IMR-90 (cell line): ENCODE results near the gene OR7G3. TPM values are rescaled to one million over a fixed set of nuclear protein-coding genes. Genes with fewer than 3 reads are reported as not detected.
A peak's percentile ranks its signal among the peaks of the same experiment; 100 is the strongest.

ENCODE experiments used
- ATAC-seq: fragments of 200-7000 bp; cut with Tn5 transposase; 2 replicates; pipeline ENCODE4 v1.9.1; 2020; ENCODE audit warnings: low read depth, mild to moderate bottlenecking, moderate library complexity
- BruUV-seq: library from RNA; stranded (reverse); fragments of 400-500 nt; replicated peaks from 2 replicates; lab custom pipeline; 2021; lab: Mats Ljungman, UMichigan
- CTCF ChIA-PET: fragments of 300-600 bp; formaldehyde crosslinking; extraction: SDS; loops from one replicate; lab custom pipeline; 2021; ENCODE audit warnings: antibody characterized with exemption; lab: Yijun Ruan, JAX
- POLR2A ChIA-PET: fragments of 300-600 bp; sonication (Branson Sonifier 250); formaldehyde crosslinking; loops from one replicate; lab custom pipeline; 2022; ENCODE audit warnings: antibody characterized with exemption; ENCODE audit not compliant: unreplicated experiment; lab: Charles Lee
- DNase-seq: peaks from one replicate; pipeline ENCODE4 v3.0.0; 2013
- H2AFZ ChIP-seq: replicated peaks from 2 replicates; pipeline ENCODE3; 2013; ENCODE audit warnings: low read length, mild to moderate bottlenecking; ENCODE audit not compliant: poor library complexity
- H2AK5ac ChIP-seq: 2 replicates; pipeline ENCODE4 v1.6.1; 2013; ENCODE audit warnings: low read depth, low read length, inconsistent platforms
- H2AK9ac ChIP-seq: replicated peaks from 2 replicates; pipeline ENCODE3; 2013; ENCODE audit warnings: mild to moderate bottlenecking, low read depth, low read length, moderate library complexity; ENCODE audit not compliant: poor library complexity
- H2BK120ac ChIP-seq: 2 replicates; pipeline ENCODE4 v1.6.1; 2013; ENCODE audit warnings: low read depth, low read length, inconsistent platforms
- H2BK15ac ChIP-seq: 3 replicates; pipeline ENCODE4 v1.6.1; 2013; ENCODE audit warnings: low read depth, low read length, inconsistent platforms
- H2BK20ac ChIP-seq: 2 replicates; pipeline ENCODE4 v1.6.1; 2013; ENCODE audit warnings: low read depth, mild to moderate bottlenecking, inconsistent platforms, low read length, moderate library complexity
- H2BK5ac ChIP-seq: 2 replicates; pipeline ENCODE4 v1.6.1; 2013; ENCODE audit warnings: mild to moderate bottlenecking, low read depth, low read length, inconsistent platforms; ENCODE audit not compliant: poor library complexity, severe bottlenecking
- H3K14ac ChIP-seq: replicated peaks from 2 replicates; pipeline ENCODE4 v1.6.1; 2013; ENCODE audit warnings: low read depth, low read length, inconsistent platforms
- H3K18ac ChIP-seq: 2 replicates; pipeline ENCODE4 v1.6.1; 2013; ENCODE audit warnings: low read depth, low read length, control low read depth
- H3K23ac ChIP-seq: 2 replicates; pipeline ENCODE4 v1.6.1; 2013; ENCODE audit warnings: low read depth, low read length, inconsistent platforms
- H3K27ac ChIP-seq: 2 replicates; pipeline ENCODE4 v1.5.1; 2013; ENCODE audit warnings: mild to moderate bottlenecking, control low read depth, low read length; ENCODE audit not compliant: insufficient read depth
- H3K27me3 ChIP-seq: 2 replicates; pipeline ENCODE4 v1.6.1; 2013; ENCODE audit warnings: low read length; ENCODE audit not compliant: control insufficient read depth, insufficient read depth
- H3K36me3 ChIP-seq: 2 replicates; pipeline ENCODE4 v1.6.1; 2013; ENCODE audit warnings: low read length, mixed read lengths; ENCODE audit not compliant: control insufficient read depth, insufficient read depth
- H3K4ac ChIP-seq: 2 replicates; pipeline ENCODE4 v1.6.1; 2013; ENCODE audit warnings: low read depth, low read length, inconsistent platforms
- H3K4me1 ChIP-seq: 2 replicates; pipeline ENCODE4 v1.6.1; 2013; ENCODE audit warnings: low read length, mixed read lengths; ENCODE audit not compliant: control insufficient read depth, insufficient read depth
- H3K4me2 ChIP-seq: 2 replicates; pipeline ENCODE4 v1.6.1; 2013; ENCODE audit warnings: low read depth, mild to moderate bottlenecking, control low read depth, low read length, moderate library complexity
- H3K4me3 ChIP-seq: 2 replicates; pipeline ENCODE4 v1.5.1; 2013; ENCODE audit warnings: low read depth, mild to moderate bottlenecking, control low read depth, low read length, moderate library complexity; ENCODE audit not compliant: insufficient read depth
- H3K56ac ChIP-seq: 2 replicates; pipeline ENCODE4 v1.6.1; 2013; ENCODE audit warnings: low read length, inconsistent platforms; ENCODE audit not compliant: insufficient read depth; ENCODE audit errors: extremely low read depth
- H3K79me1 ChIP-seq, 2 experiments: 2 replicates each; pipeline ENCODE4 v1.6.1; 2013; ENCODE audit warnings: low read length in 2 of 2, inconsistent platforms in 1 of 2, low read depth in 1 of 2
- H3K9ac ChIP-seq: 2 replicates; pipeline ENCODE4 v1.6.1; 2013; ENCODE audit warnings: low read depth, low read length, control low read depth
- H3K9me1 ChIP-seq: 2 replicates; pipeline ENCODE4 v1.6.1; 2013; ENCODE audit warnings: low read length, inconsistent platforms; ENCODE audit not compliant: insufficient read depth
- H3K9me3 ChIP-seq: 2 replicates; pipeline ENCODE4 v1.6.1; 2013; ENCODE audit warnings: low read length; ENCODE audit not compliant: control insufficient read depth, insufficient read depth
- H4K20me1 ChIP-seq: 2 replicates; pipeline ENCODE4 v1.6.1; 2013; ENCODE audit warnings: low read length, inconsistent platforms; ENCODE audit not compliant: insufficient read depth
- H4K5ac ChIP-seq: 2 replicates; pipeline ENCODE4 v1.6.1; 2013; ENCODE audit warnings: mild to moderate bottlenecking, low read depth, low read length, control low read depth
- H4K8ac ChIP-seq, 2 experiments: 2 replicates each; pipeline ENCODE4 v1.6.1; 2013; ENCODE audit warnings: low read depth in 2 of 2, low read length in 2 of 2, control low read depth in 1 of 2, inconsistent platforms in 1 of 2
- H4K91ac ChIP-seq: 2 replicates; pipeline ENCODE4 v1.6.1; 2013; ENCODE audit warnings: low read depth, low read length, inconsistent platforms; ENCODE audit not compliant: insufficient read depth
- CEBPB ChIP-seq: IDR thresholded peaks from 2 replicates; pipeline ENCODE4 v1.6.1; 2012; ENCODE audit warnings: low read depth, low read length, improper control_type of control experiment
- CTCF ChIP-seq: conservative IDR thresholded peaks from 2 replicates; pipeline ENCODE4 v1.5.1; 2012; ENCODE audit warnings: mild to moderate bottlenecking, low read depth, low read length, improper control_type of control experiment
- MAFK ChIP-seq: IDR thresholded peaks from 2 replicates; pipeline ENCODE4 v1.6.1; 2012; ENCODE audit warnings: low read depth, low read length, improper control_type of control experiment
- MAZ ChIP-seq: IDR thresholded peaks from 2 replicates; pipeline ENCODE4 v1.6.1; 2012; ENCODE audit warnings: low read depth, mild to moderate bottlenecking, low read length, improper control_type of control experiment, moderate library complexity, borderline replicate concordance
- POLR2A ChIP-seq: IDR thresholded peaks from 2 replicates; pipeline ENCODE4 v1.6.1; 2012; ENCODE audit warnings: mild to moderate bottlenecking, low read depth, low read length
- RAD21 ChIP-seq: IDR thresholded peaks from 2 replicates; pipeline ENCODE4 v1.6.1; 2012; ENCODE audit warnings: low read length, improper control_type of control experiment
- RFX5 ChIP-seq: IDR thresholded peaks from 2 replicates; pipeline ENCODE4 v1.8.0; 2012; ENCODE audit warnings: low read depth, mild to moderate bottlenecking, low read length, moderate library complexity
- SMC3 ChIP-seq: fragments of 150-350 bp; IDR thresholded peaks from 2 replicates; pipeline ENCODE4 v1.6.1; 2016; ENCODE audit warnings: low read depth, mild to moderate bottlenecking, antibody characterized with exemption, low read length, moderate library complexity
- USF2 ChIP-seq: fragments of 150-350 bp; IDR thresholded peaks from 2 replicates; pipeline ENCODE4 v1.6.1; 2017; ENCODE audit warnings: mild to moderate bottlenecking, antibody characterized with exemption, low read length, low read depth
- WGBS, 2 experiments: methylation state at CpG; one replicate each; pipeline versions ENCODE4 v1.1.5 to v1.1.7; 2013; ENCODE audit warnings: missing lambda C conversion rate in 2 of 2; ENCODE audit not compliant: insufficient read length in 1 of 2; ENCODE audit errors: extremely low coverage in 2 of 2; 5-methylcytosine and 5-hydroxymethylcytosine counted together
- dilution Hi-C: fragments of 300-500 bp; cut with HindIII; formaldehyde crosslinking; loops from one replicate; pipeline ENCODE4 v1.14.3; 2018; ENCODE audit warnings: low sequenced_read_pairs; ENCODE audit not compliant: unreplicated experiment
- in situ Hi-C: fragments of 300-500 bp; cut with MboI; formaldehyde crosslinking; loops from 3 replicates; pipeline ENCODE4 v1.14.3; 2019; ENCODE audit warnings: low sequenced_read_pairs, inconsistent platforms, mixed read lengths
- intact Hi-C: fragments of 100-400 bp; cut with micrococcal nuclease; formaldehyde crosslinking; loops from 2 replicates; pipeline ENCODE4 v1.10.0; 2022
- polyA plus RNA-seq, 3 experiments: library from polyadenylated mRNA; depleted of rRNA; stranded (reverse); fragments of >200 nt; gene quantifications; 2 replicates each; pipeline ENCODE4 v1.2.3, GENCODE V29; 2012; ENCODE audit warnings: low replicate concordance in 1 of 3
- total RNA-seq: library from RNA; depleted of rRNA; stranded (reverse); fragments of >200 nt; gene quantifications from 2 replicates; pipeline ENCODE4 v1.2.3, GENCODE V29; 2012

OR7G3 gene
- total and polyA plus RNA-seq, 2 of the 4 experiments (the other 2 are of a cell fraction) = not detected

- H3K9me3 ChIP-seq = peaks cover 3% of the 10 kb centered on the region; the same call in 1 of the 2 replicates
- H2BK20ac ChIP-seq = no peak overlapping the region
- in situ Hi-C loops = loop anchor here (10.0 to 25.0 kb wide), 2 partner anchors 655 to 923 kb away; no protein-coding TSS in a partner anchor
- dilution Hi-C loops = no loop called here
- H4K20me1 ChIP-seq = no peaks in the 10 kb centered on the region
- H3K9ac ChIP-seq = peak overlapping the region; percentile 80
- H3K23ac ChIP-seq = no peak overlapping the region
- H3K4me3 ChIP-seq = peak overlapping the region; percentile 88
- DNase-seq (no peak), ATAC-seq (peak; percentile 24)
- H2AK9ac ChIP-seq = no peak overlapping the region
- POLR2A ChIA-PET = no interaction called here
- H3K56ac ChIP-seq = peak overlapping the region; percentile 84; the same call in 1 of the 2 replicates
- H2AK5ac ChIP-seq = no peak overlapping the region
- WGBS, 2 experiments = no CpG with 5 or more reads among the region's 8 CpGs
- H3K14ac ChIP-seq = peak overlapping the region; percentile 96
- BruUV-seq = no TSS peak
- peak overlapping the region; percentile 63; the same call in 1 of the 2 replicates for H4K5ac ChIP-seq
- no peaks in the 10 kb centered on the region for H3K27me3 ChIP-seq
- intact Hi-C loops = loop anchor here (5.0 kb wide), 2 partner anchors 168 to 773 kb away; partner anchors contain the start of gene ZNF699
- no peaks in the 10 kb centered on the region for H3K9me1 ChIP-seq
- TF ChIP-seq POLR2A = no peak
- TF ChIP-seq CTCF = no peak
- TF ChIP-seq RAD21 = no peak
- TF ChIP-seq CEBPB = no peak
- TF ChIP-seq MAZ = no peak
- TF ChIP-seq SMC3 = no peak
- TF ChIP-seq USF2 = no peak
- no peak for TF ChIP-seq MAFK
- no peak for TF ChIP-seq RFX5
- H3K4me1 ChIP-seq = no peaks in the 10 kb centered on the region
- CTCF ChIA-PET = no interaction called here
- H3K36me3 ChIP-seq = peaks cover 1% of the 10 kb centered on the region
- H3K79me1 ChIP-seq = peaks cover 0 to 5% of the 10 kb centered on the region in 2 experiments; a peak in 3 of 4 replicates
- H3K18ac ChIP-seq = peak overlapping the region; percentile 68; the same call in 1 of the 2 replicates
- no peak overlapping the region for H3K27ac ChIP-seq
- peak overlapping the region; percentile 93 for H2AFZ ChIP-seq
- peak overlapping the region; percentile 51 for H3K4ac ChIP-seq
- H4K91ac ChIP-seq = peak overlapping the region; percentile 17; the same call in 1 of the 2 replicates
- peak overlapping the region; percentile 89 for H3K4me2 ChIP-seq
- no peak overlapping the region; the same call in 2 of the 3 replicates for H2BK15ac ChIP-seq
- H2BK120ac ChIP-seq = no peak overlapping the region
- H2BK5ac ChIP-seq = peak overlapping the region; percentile 52
- H4K8ac ChIP-seq = peak overlapping the region; percentile 98 to 99
These were observed 12.9 kb upstream of the OR7G3 start for GRCh38 chr19:9139609-9140158.
